ENCODE results near the gene KLRC4. TPM values are rescaled to one million over a fixed set of nuclear protein-coding genes. Genes with fewer than 3 reads are reported as not detected.
"Not testable (repeated sequence)": the region's sequence is repeated elsewhere in the genome, so short reads cannot be mapped to it uniquely, and the experiment has no call there.

Gene KLRC4
- total RNA-seq, 1 experiment from 2014 or later, result not detected

DNA sequence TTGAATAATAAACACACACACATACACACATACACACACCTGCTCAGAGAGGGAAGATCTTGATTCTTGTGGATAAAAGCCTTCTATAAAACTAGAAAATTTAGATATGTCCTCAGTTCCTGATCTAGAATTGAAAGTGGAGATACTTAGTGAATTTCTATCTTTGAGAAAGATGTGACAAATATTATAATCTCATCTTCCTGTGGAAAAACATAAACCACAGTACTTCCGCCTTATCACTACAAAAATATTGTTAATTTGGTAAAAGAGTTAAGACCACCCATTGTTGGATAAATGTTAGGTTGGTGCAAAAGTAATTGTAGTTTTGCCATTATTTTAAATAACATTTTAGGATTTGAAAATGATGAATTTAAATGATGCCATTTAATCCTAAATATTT, 19.7 kb downstream of the KLRC4 start, which contains the start of gene KLRK1:
TSS of gene KLRK1 (minus strand) at position 138 of the 400 bp plus-strand sequence. CDS start 1,231 bp downstream, outside the sequence.
- DNase-seq (no peak), ATAC-seq (no peak)
- POLR2A ChIA-PET (ENCODE audit: unreplicated experiment), result no interaction called here
- Histone ChIP-seq H3K36me3 (ENCODE audit: low read depth, low read length) (no peaks in the 10 kb centered on the region), H3K9ac (ENCODE audit: low read length) (no peak within 1 kb of the TSS), H3K27me3 (ENCODE audit: low read length) (no peaks in the 10 kb centered on the region), H4K20me1 (ENCODE audit: low read length) (no peaks in the 10 kb centered on the region), H3K79me2 (ENCODE audit: low read length) (no peaks in the 10 kb centered on the region), H3F3A (ENCODE audit: low read length, unreplicated experiment) (peaks cover under 1% of the 10 kb centered on the region), H3K4me1 (ENCODE audit: insufficient read depth, low read length) (peaks cover 40% of the 10 kb centered on the region), H2AFZ (ENCODE audit: low read length) (no peak within 1 kb of the TSS), H3K4me2 (ENCODE audit: low read length) (no peak within 1 kb of the TSS), H3K27ac (ENCODE audit: low read length) (no peak within 1 kb of the TSS), H3K9me3 (ENCODE audit: low read length) (no peaks in the 10 kb centered on the region), H3K9me2 (replicated peaks; ENCODE audit: low read length) (no peaks in the 10 kb centered on the region), H3K4me3 (ENCODE audit: low read length) (no peak within 1 kb of the TSS)
- CTCF ChIA-PET, result no interaction called here
- BruUV-seq (replicated peaks), result no TSS peak
- TF ChIP-seq, protein P1, sequence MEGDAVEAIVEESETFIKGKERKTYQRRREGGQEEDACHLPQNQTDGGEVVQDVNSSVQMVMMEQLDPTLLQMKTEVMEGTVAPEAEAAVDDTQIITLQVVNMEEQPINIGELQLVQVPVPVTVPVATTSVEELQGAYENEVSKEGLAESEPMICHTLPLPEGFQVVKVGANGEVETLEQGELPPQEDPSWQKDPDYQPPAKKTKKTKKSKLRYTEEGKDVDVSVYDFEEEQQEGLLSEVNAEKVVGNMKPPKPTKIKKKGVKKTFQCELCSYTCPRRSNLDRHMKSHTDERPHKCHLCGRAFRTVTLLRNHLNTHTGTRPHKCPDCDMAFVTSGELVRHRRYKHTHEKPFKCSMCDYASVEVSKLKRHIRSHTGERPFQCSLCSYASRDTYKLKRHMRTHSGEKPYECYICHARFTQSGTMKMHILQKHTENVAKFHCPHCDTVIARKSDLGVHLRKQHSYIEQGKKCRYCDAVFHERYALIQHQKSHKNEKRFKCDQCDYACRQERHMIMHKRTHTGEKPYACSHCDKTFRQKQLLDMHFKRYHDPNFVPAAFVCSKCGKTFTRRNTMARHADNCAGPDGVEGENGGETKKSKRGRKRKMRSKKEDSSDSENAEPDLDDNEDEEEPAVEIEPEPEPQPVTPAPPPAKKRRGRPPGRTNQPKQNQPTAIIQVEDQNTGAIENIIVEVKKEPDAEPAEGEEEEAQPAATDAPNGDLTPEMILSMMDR (conservative IDR thresholded peaks at IDR 0.05; ENCODE audit: low read depth, low read length), result no peak
- TF ChIP-seq EZH2 (IDR thresholded peaks at IDR 0.05; ENCODE audit: low read length, unreplicated experiment) (no peak), EZH2phosphoT487 (IDR thresholded peaks at IDR 0.05; ENCODE audit: borderline replicate concordance, low read length) (no peak)
- intact Hi-C loops (cut with micrococcal nuclease), result no loop called here

DNA sequence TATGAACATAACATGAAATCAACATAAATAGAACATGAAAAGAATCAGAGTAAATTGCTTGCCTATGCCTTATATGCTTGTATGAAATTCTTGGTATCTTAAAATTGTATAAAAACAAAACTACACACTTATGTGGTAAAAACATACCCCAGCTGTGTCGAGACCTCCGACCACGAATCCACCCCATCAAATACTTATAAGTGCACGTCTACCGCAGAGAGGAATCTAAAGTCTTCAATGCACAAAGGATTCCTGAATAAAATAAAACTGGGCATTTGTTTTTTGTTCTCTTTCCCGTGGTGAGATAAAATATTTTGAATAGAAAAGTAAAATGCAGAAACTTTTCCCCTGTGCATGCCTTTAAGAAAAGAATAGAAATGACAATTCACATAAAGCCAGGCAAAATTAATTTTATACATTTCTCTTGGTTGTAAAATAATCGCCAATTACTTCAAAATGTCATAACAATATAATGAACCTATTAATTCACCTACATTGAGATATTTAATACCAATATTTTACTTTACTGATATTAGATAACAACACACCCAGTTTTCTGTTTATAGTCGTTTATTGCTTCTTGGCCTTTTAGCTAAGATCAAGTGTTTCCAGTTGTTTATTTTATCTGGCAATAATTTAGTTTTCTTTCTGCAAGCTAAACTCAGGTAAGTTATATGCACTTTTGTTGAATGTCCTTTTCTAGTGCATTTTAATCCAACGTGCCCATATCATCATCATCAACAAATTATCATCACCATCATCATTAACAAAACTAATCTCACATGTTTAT, 20.7 kb downstream of the KLRC4 start:
- intact Hi-C loops (cut with micrococcal nuclease), result no loop called here

DNA sequence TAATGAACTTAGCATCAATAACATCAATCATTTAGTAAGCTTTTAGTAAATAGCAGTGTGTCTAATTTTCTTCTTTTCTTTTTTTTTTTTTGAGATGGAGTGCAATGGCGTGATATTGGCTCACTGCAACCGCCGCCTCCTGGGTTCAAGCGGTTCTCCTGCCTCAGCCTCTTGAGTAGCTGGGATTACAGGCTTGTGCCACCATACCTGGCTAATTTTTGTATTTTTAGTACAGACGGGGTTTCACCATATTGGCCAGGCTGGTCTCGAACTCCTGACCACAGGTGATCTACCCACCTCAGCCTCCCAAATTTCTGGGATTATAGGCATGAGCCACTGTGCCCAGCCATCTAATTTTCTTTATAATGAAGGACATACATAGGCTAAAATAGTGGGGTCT, 22.1 kb downstream of the KLRC4 start:
- H3K4me2 ChIP-seq (ENCODE audit: low read length); H3K9me3 ChIP-seq (ENCODE audit: low read length); H3K27me3 ChIP-seq (ENCODE audit: low read length); H2AFZ ChIP-seq (ENCODE audit: low read length); H3K36me3 ChIP-seq (ENCODE audit: low read depth, low read length); H3F3A ChIP-seq (ENCODE audit: low read length, unreplicated experiment); H3K9ac ChIP-seq (ENCODE audit: low read length); H3K9me2 ChIP-seq (replicated peaks; ENCODE audit: low read length); intact Hi-C loops (cut with micrococcal nuclease); H3K4me3 ChIP-seq (ENCODE audit: low read length); H3K27ac ChIP-seq (ENCODE audit: low read length); BruUV-seq (replicated peaks); ATAC-seq; POLR2A ChIA-PET (ENCODE audit: unreplicated experiment); H3K79me2 ChIP-seq (ENCODE audit: low read length); DNase-seq; H4K20me1 ChIP-seq (ENCODE audit: low read length): not testable (repeated sequence)
- CTCF ChIA-PET, result interaction anchor here (0.5 kb wide), 1 partner anchor 1096 kb away, joined by 5 read pairs; no protein-coding TSS in a partner anchor
- peaks cover 22% of the 10 kb centered on the region for H3K4me1 ChIP-seq (ENCODE audit: insufficient read depth, low read length)

More for the DNA sequence above, 20.7 kb downstream of the KLRC4 start:
- Histone ChIP-seq H3K4me1 (ENCODE audit: insufficient read depth, low read length) (peaks cover 35% of the 10 kb centered on the region), H3K36me3 (ENCODE audit: low read depth, low read length) (no peaks in the 10 kb centered on the region), H3K9ac (ENCODE audit: low read length) (no peak overlapping the region), H3K9me3 (ENCODE audit: low read length) (no peaks in the 10 kb centered on the region), H3K79me2 (ENCODE audit: low read length) (no peaks in the 10 kb centered on the region), H3K27ac (ENCODE audit: low read length) (no peak overlapping the region), H3K9me2 (replicated peaks; ENCODE audit: low read length) (no peaks in the 10 kb centered on the region), H3K4me2 (ENCODE audit: low read length) (no peak overlapping the region), H3K27me3 (ENCODE audit: low read length) (no peaks in the 10 kb centered on the region), H4K20me1 (ENCODE audit: low read length) (no peaks in the 10 kb centered on the region), H2AFZ (ENCODE audit: low read length) (no peak overlapping the region), H3F3A (ENCODE audit: low read length, unreplicated experiment) (peaks cover 5% of the 10 kb centered on the region), H3K4me3 (ENCODE audit: low read length) (no peak overlapping the region)
- ChIA-PET POLR2A (ENCODE audit: unreplicated experiment) (no interaction called here), CTCF (no interaction called here)
- DNase-seq (no peak), ATAC-seq (no peak)
- TF ChIP-seq, protein P1 (conservative IDR thresholded peaks at IDR 0.05; ENCODE audit: low read depth, low read length), result no peak
- TF ChIP-seq EZH2 (IDR thresholded peaks at IDR 0.05; ENCODE audit: low read length, unreplicated experiment), result no peak
- no peak for TF ChIP-seq EZH2phosphoT487 (IDR thresholded peaks at IDR 0.05; ENCODE audit: borderline replicate concordance, low read length)
- BruUV-seq (replicated peaks), result no TSS peak

Data from PC-3 (cell line).